WTC11 (cell line): ENCODE results near the gene IL4R. TPM values are rescaled to one million over a fixed set of nuclear protein-coding genes. Genes with fewer than 3 reads are reported as not detected.

Experiments used
- ATAC-seq: fragments of 200-7000 bp; cut with Tn5 transposase; 2 replicates; pipeline ENCODE4 v1.10.0; 2021; ENCODE audit warnings: mild to moderate bottlenecking, moderate library complexity
- CTCF ChIA-PET: fragments of 300-600 bp; sonication (Branson Sonifier 250); formaldehyde crosslinking; loops from one replicate; lab custom pipeline; 2021; ENCODE audit warnings: antibody characterized with exemption; lab: Charles Lee
- POLR2A ChIA-PET: fragments of 350-600 bp; sonication (Branson Sonifier 250); formaldehyde crosslinking; loops from one replicate; lab custom pipeline; 2021; ENCODE audit warnings: antibody characterized with exemption; lab: Charles Lee
- DNase-seq: peaks from one replicate; pipeline ENCODE4 v3.0.0; 2021; ENCODE audit warnings: low spot score
- H3K27ac Mint-ChIP-seq: 2 replicates; pipeline ENCODE4 v1.8.0; 2021; ENCODE audit warnings: mixed read lengths
- H3K27me3 Mint-ChIP-seq: 2 replicates; pipeline ENCODE4 v1.8.0; 2021; ENCODE audit warnings: low read depth, mild to moderate bottlenecking, moderate library complexity, mixed read lengths
- H3K36me3 Mint-ChIP-seq: 2 replicates; pipeline ENCODE4 v1.8.0; 2021; ENCODE audit warnings: mixed read lengths
- H3K4me1 Mint-ChIP-seq: 2 replicates; pipeline ENCODE4 v1.8.0; 2022; ENCODE audit warnings: mixed read lengths
- H3K4me3 Mint-ChIP-seq: 2 replicates; pipeline ENCODE4 v1.8.0; 2021; ENCODE audit warnings: mild to moderate bottlenecking, moderate library complexity, mixed read lengths
- H3K9me3 Mint-ChIP-seq: 2 replicates; pipeline ENCODE4 v1.8.0; 2021; ENCODE audit warnings: mixed read lengths
- CBFB ChIP-seq: sonication (generic); formaldehyde crosslinking; IDR thresholded peaks from 2 replicates; pipeline ENCODE4 v1.8.1; 2022; ENCODE audit warnings: mild to moderate bottlenecking, low read depth, missing genetic modification reagents
- EMX1 ChIP-seq: fragments of 250-450 bp; sonication (Bioruptor Pico); IDR thresholded peaks from 2 replicates; pipeline ENCODE4 v1.8.0; 2021; ENCODE audit warnings: mild to moderate bottlenecking
- ETV6 ChIP-seq: sonication (generic); formaldehyde crosslinking; IDR thresholded peaks from 2 replicates; pipeline ENCODE4 v1.8.1; 2022; ENCODE audit warnings: mild to moderate bottlenecking, missing genetic modification reagents
- FOXJ3 ChIP-seq: sonication (generic); formaldehyde crosslinking; IDR thresholded peaks from 2 replicates; pipeline ENCODE4 v1.9.0; 2021; ENCODE audit warnings: missing genetic modification reagents, mild to moderate bottlenecking, borderline replicate concordance
- GTF2I ChIP-seq: fragments of 250-450 bp; sonication (Bioruptor Pico); conservative IDR thresholded peaks from 2 replicates; pipeline ENCODE4 v1.4.0; 2021; ENCODE audit warnings: mild to moderate bottlenecking
- IRF2 ChIP-seq: sonication (generic); formaldehyde crosslinking; IDR thresholded peaks from 2 replicates; pipeline ENCODE4 v1.8.0; 2022; ENCODE audit warnings: low read depth, missing genetic modification reagents, borderline replicate concordance
- JAZF1 ChIP-seq: fragments of 250-450 bp; sonication (Bioruptor Pico); IDR thresholded peaks from 2 replicates; pipeline ENCODE4 v1.9.0; 2021; ENCODE audit warnings: moderate library complexity, mild to moderate bottlenecking, inconsistent platforms
- NR2C2 ChIP-seq: sonication (generic); formaldehyde crosslinking; IDR thresholded peaks from 2 replicates; pipeline ENCODE4 v1.8.0; 2022; ENCODE audit warnings: mild to moderate bottlenecking, missing genetic modification reagents
- SMAD3 ChIP-seq: sonication (generic); formaldehyde crosslinking; IDR thresholded peaks from 2 replicates; pipeline ENCODE4 v1.8.0; 2022; ENCODE audit warnings: missing genetic modification reagents, mild to moderate bottlenecking, borderline replicate concordance
- TEAD4 ChIP-seq: sonication (generic); formaldehyde crosslinking; IDR thresholded peaks from 2 replicates; pipeline ENCODE4 v1.8.0; 2022; ENCODE audit warnings: mild to moderate bottlenecking, missing genetic modification reagents
- ZBTB21 ChIP-seq: sonication (generic); formaldehyde crosslinking; IDR thresholded peaks from 2 replicates; pipeline ENCODE4 v1.8.1; 2023; ENCODE audit warnings: mild to moderate bottlenecking, missing genetic modification reagents, borderline replicate concordance
- ZNF263 ChIP-seq: sonication (generic); formaldehyde crosslinking; IDR thresholded peaks from 2 replicates; pipeline ENCODE4 v1.8.1; 2022; ENCODE audit warnings: low read depth, mild to moderate bottlenecking, moderate library complexity, missing genetic modification reagents
- total RNA-seq: library from RNA; stranded (reverse); gene quantifications from 3 replicates; pipeline ENCODE4 v1.2.3, GENCODE V29; 2021
- TF ChIP-seq, protein P1 (sequence below): sonication (generic); formaldehyde crosslinking; IDR thresholded peaks from 2 replicates; pipeline ENCODE4 v1.8.0; 2022; ENCODE audit warnings: mild to moderate bottlenecking, missing genetic modification reagents
- TF ChIP-seq, protein P2 (sequence below): sonication (generic); formaldehyde crosslinking; IDR thresholded peaks from 2 replicates; pipeline ENCODE4 v1.8.0; 2022; ENCODE audit warnings: mild to moderate bottlenecking, missing genetic modification reagents
- TF ChIP-seq, protein P3 (sequence below): sonication (generic); formaldehyde crosslinking; IDR thresholded peaks from 2 replicates; pipeline ENCODE4 v1.8.0; 2022; ENCODE audit warnings: mild to moderate bottlenecking, missing genetic modification reagents
- TF ChIP-seq, protein P4 (sequence below): fragments of 250-450 bp; sonication (Bioruptor Pico); IDR thresholded peaks from 2 replicates; pipeline ENCODE4 v1.9.0; 2021; ENCODE audit warnings: mild to moderate bottlenecking
- TF ChIP-seq, protein P5 (sequence below): sonication (generic); formaldehyde crosslinking; IDR thresholded peaks from 2 replicates; pipeline ENCODE4 v1.8.1; 2023; ENCODE audit warnings: mild to moderate bottlenecking, moderate library complexity, missing genetic modification reagents
- TF ChIP-seq, protein P6 (sequence below): sonication (generic); formaldehyde crosslinking; IDR thresholded peaks from 2 replicates; pipeline ENCODE4 v1.8.0; 2022; ENCODE audit warnings: mild to moderate bottlenecking, missing genetic modification reagents

IL4R gene
- total RNA-seq, 1 experiment from 2014 or later = 28.7 TPM

DNA sequence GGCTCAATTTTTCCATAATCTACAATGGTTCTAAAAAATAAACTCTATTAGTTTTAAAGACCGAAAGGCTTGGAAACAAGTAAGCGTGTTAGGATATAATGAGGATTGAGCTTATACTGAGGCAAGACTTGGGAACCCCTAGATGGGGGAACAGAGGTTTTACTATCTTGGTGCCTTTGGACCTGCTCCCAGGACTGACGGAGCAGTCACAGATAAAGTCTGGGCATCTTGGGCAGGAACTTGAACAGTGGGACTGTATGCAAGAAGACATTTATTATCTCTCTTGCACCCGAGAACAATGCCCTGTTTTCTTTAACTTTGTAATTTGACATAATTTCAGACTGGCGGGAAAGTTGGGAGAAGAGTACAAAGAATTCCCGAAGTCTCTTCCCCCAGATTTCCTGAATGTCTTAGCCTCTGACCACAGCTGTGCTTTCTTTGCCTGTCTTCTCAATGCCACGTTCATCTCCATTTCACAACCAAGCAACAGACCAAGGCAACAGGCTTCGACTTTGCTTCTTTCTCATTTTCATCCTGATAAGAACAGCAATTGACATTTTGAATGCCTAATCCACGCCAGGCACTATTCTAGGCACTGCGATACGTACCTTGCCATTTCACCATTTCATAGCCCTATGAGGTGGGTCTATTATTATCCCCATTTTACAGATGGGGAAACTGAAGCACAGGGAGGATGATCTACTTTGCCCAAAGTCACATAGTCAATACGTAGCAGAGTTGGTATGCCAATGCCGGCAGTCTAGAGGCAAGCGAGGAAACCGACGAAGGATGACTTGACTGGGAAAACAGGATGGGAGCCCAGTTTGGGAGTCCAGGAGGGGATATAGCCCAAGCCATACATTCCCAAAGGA is 3.0 kb upstream of the IL4R start:
- TF ChIP-seq, protein P1, sequence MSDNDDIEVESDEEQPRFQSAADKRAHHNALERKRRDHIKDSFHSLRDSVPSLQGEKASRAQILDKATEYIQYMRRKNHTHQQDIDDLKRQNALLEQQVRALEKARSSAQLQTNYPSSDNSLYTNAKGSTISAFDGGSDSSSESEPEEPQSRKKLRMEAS = no peak
- TF ChIP-seq SMAD3 (CRISPR knock-in tag) (no peak), JAZF1 (CRISPR knock-in tag) (no peak), NR2C2 (CRISPR knock-in tag) (no peak), ZNF263 (no peak), IRF2 (CRISPR knock-in tag) (no peak)
- ChIA-PET CTCF (interaction anchor here (1.3 kb wide), 1 partner anchor 131 kb away, joined by 3 read pairs; no protein-coding TSS in a partner anchor), POLR2A (no interaction called here)
- ATAC-seq (no peak), DNase-seq (no peak)
- H3K4me1 Mint-ChIP-seq = peaks cover 12% of the 10 kb centered on the region
- peaks cover 7% of the 10 kb centered on the region for H3K36me3 Mint-ChIP-seq
- H3K27me3 Mint-ChIP-seq = peaks cover 3% of the 10 kb centered on the region; the same call in 1 of the 2 replicates
- no peak overlapping the region; the same call in 1 of the 2 replicates for H3K27ac Mint-ChIP-seq
- no peak overlapping the region for H3K4me3 Mint-ChIP-seq
- H3K9me3 Mint-ChIP-seq = peaks cover 9% of the 10 kb centered on the region

DNA sequence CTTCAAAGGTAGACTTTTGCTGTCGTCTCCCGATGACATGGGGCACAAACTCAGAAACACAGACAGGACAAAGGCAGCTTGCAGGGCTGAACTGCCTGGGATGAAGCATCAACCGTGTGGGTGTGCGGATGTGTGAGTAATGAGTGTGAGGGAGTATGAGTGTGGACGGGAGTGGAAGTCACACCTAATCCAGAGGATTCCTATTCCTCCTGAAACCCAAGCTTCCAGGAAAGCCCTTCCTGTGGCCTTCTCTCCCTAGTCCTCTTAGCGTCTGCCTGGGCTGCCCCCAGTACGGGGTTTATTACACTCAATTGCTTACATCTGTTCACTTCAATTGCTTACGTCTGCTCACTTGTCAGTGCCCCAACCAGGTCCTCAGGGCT is 2.3 kb upstream of the IL4R start:
- ChIA-PET CTCF (interaction anchor here (1.3 kb wide), 1 partner anchor 132 kb away, joined by 3 read pairs; no protein-coding TSS in a partner anchor), POLR2A (no interaction called here)
- TF ChIP-seq IRF2 (CRISPR knock-in tag) = no peak
- no peak for TF ChIP-seq SMAD3 (CRISPR knock-in tag)
- no peak for TF ChIP-seq ETV6 (CRISPR knock-in tag)
- TF ChIP-seq CBFB (CRISPR knock-in tag) = no peak
- TF ChIP-seq, protein P2, sequence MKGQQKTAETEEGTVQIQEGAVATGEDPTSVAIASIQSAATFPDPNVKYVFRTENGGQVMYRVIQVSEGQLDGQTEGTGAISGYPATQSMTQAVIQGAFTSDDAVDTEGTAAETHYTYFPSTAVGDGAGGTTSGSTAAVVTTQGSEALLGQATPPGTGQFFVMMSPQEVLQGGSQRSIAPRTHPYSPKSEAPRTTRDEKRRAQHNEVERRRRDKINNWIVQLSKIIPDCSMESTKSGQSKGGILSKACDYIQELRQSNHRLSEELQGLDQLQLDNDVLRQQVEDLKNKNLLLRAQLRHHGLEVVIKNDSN (CRISPR knock-in tag) = no peak
- TF ChIP-seq JAZF1 (CRISPR knock-in tag) = no peak
- no peak for TF ChIP-seq FOXJ3 (CRISPR knock-in tag)
- no peak for TF ChIP-seq GTF2I
- TF ChIP-seq, protein P3, sequence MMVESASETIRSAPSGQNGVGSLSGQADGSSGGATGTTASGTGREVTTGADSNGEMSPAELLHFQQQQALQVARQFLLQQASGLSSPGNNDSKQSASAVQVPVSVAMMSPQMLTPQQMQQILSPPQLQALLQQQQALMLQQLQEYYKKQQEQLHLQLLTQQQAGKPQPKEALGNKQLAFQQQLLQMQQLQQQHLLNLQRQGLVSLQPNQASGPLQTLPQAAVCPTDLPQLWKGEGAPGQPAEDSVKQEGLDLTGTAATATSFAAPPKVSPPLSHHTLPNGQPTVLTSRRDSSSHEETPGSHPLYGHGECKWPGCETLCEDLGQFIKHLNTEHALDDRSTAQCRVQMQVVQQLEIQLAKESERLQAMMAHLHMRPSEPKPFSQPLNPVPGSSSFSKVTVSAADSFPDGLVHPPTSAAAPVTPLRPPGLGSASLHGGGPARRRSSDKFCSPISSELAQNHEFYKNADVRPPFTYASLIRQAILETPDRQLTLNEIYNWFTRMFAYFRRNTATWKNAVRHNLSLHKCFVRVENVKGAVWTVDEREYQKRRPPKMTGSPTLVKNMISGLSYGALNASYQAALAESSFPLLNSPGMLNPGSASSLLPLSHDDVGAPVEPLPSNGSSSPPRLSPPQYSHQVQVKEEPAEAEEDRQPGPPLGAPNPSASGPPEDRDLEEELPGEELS (CRISPR knock-in tag) = no peak
- TF ChIP-seq EMX1 (CRISPR knock-in tag) = no peak
- no peak for TF ChIP-seq TEAD4
- no peak for TF ChIP-seq ZBTB21
- TF ChIP-seq, protein P4, sequence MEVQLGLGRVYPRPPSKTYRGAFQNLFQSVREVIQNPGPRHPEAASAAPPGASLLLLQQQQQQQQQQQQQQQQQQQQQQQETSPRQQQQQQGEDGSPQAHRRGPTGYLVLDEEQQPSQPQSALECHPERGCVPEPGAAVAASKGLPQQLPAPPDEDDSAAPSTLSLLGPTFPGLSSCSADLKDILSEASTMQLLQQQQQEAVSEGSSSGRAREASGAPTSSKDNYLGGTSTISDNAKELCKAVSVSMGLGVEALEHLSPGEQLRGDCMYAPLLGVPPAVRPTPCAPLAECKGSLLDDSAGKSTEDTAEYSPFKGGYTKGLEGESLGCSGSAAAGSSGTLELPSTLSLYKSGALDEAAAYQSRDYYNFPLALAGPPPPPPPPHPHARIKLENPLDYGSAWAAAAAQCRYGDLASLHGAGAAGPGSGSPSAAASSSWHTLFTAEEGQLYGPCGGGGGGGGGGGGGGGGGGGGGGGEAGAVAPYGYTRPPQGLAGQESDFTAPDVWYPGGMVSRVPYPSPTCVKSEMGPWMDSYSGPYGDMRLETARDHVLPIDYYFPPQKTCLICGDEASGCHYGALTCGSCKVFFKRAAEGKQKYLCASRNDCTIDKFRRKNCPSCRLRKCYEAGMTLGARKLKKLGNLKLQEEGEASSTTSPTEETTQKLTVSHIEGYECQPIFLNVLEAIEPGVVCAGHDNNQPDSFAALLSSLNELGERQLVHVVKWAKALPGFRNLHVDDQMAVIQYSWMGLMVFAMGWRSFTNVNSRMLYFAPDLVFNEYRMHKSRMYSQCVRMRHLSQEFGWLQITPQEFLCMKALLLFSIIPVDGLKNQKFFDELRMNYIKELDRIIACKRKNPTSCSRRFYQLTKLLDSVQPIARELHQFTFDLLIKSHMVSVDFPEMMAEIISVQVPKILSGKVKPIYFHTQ (CRISPR knock-in tag) = no peak
- TF ChIP-seq, protein P5, sequence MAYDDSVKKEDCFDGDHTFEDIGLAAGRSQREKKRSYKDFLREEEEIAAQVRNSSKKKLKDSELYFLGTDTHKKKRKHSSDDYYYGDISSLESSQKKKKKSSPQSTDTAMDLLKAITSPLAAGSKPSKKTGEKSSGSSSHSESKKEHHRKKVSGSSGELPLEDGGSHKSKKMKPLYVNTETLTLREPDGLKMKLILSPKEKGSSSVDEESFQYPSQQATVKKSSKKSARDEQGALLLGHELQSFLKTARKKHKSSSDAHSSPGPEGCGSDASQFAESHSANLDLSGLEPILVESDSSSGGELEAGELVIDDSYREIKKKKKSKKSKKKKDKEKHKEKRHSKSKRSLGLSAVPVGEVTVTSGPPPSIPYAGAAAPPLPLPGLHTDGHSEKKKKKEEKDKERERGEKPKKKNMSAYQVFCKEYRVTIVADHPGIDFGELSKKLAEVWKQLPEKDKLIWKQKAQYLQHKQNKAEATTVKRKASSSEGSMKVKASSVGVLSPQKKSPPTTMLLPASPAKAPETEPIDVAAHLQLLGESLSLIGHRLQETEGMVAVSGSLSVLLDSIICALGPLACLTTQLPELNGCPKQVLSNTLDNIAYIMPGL (CRISPR knock-in tag) = no peak
- TF ChIP-seq, protein P6, sequence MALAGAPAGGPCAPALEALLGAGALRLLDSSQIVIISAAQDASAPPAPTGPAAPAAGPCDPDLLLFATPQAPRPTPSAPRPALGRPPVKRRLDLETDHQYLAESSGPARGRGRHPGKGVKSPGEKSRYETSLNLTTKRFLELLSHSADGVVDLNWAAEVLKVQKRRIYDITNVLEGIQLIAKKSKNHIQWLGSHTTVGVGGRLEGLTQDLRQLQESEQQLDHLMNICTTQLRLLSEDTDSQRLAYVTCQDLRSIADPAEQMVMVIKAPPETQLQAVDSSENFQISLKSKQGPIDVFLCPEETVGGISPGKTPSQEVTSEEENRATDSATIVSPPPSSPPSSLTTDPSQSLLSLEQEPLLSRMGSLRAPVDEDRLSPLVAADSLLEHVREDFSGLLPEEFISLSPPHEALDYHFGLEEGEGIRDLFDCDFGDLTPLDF = no peak
- Mint-ChIP-seq H3K9me3 (peaks cover 3% of the 10 kb centered on the region), H3K27ac (no peak overlapping the region), H3K27me3 (peaks cover 3% of the 10 kb centered on the region; the same call in 1 of the 2 replicates), H3K36me3 (peaks cover 4% of the 10 kb centered on the region), H3K4me3 (no peak overlapping the region), H3K4me1 (peaks cover 12% of the 10 kb centered on the region)
- no peak for ATAC-seq
- no peak for DNase-seq
